NT2/D1 (cell line): ENCODE measurements around the gene RHBDL3.

Experiments
- DNase-seq: peaks from one replicate; pipeline ENCODE4 v3.0.0-alpha.2; 2011; ENCODE audit warnings: low read depth, low spot score
- H3K27me3 ChIP-seq: 2 replicates; pipeline ENCODE4 v1.6.0; 2011; ENCODE audit warnings: mild to moderate bottlenecking; ENCODE audit not compliant: insufficient read length, insufficient read depth
- H3K36me3 ChIP-seq: 2 replicates; pipeline ENCODE4 v1.6.1; 2011; ENCODE audit warnings: mild to moderate bottlenecking, low read length, mixed read lengths; ENCODE audit not compliant: insufficient read depth, insufficient read length
- H3K4me1 ChIP-seq: 2 replicates; pipeline ENCODE4 v1.5.1; 2011; ENCODE audit not compliant: insufficient read depth, insufficient read length
- H3K4me3 ChIP-seq: 2 replicates; pipeline ENCODE4 v1.5.1; 2011; ENCODE audit warnings: low read depth; ENCODE audit not compliant: insufficient read length
- H3K9ac ChIP-seq: 2 replicates; pipeline ENCODE4 v1.6.0; 2011; ENCODE audit warnings: low read depth; ENCODE audit not compliant: insufficient read length
- H3K9me3 ChIP-seq: 2 replicates; pipeline ENCODE4 v1.5.1; 2011; ENCODE audit warnings: mild to moderate bottlenecking, low read length; ENCODE audit not compliant: insufficient read depth
- SUZ12 ChIP-seq: IDR thresholded peaks from 2 replicates; pipeline ENCODE4 v1.6.1; 2011; ENCODE audit not compliant: insufficient read length, insufficient read depth; ENCODE audit errors: extremely low read depth
- YY1 ChIP-seq: IDR thresholded peaks from 2 replicates; pipeline ENCODE4 v1.6.1; 2011; ENCODE audit not compliant: insufficient read length, insufficient read depth
- ZNF274 ChIP-seq: IDR thresholded peaks from 2 replicates; pipeline ENCODE4 v1.6.1; 2011; ENCODE audit warnings: mild to moderate bottlenecking, low read depth, low read length

The RHBDL3 gene

GRCh38 chr17:32276171-32276601 is 10.6 kb downstream of the RHBDL3 start:
- Histone ChIP-seq H3K9ac (peak overlapping the region; percentile 12), H3K4me3 (no peak overlapping the region), H3K4me1 (peaks cover 18% of the 10 kb centered on the region), H3K36me3 (no peaks in the 10 kb centered on the region), H3K27me3 (no peaks in the 10 kb centered on the region), H3K9me3 (no peaks in the 10 kb centered on the region)
- TF ChIP-seq YY1 = no peak
- TF ChIP-seq SUZ12 = no peak
- no peak for TF ChIP-seq ZNF274
- DNase-seq = no peak

DNA sequence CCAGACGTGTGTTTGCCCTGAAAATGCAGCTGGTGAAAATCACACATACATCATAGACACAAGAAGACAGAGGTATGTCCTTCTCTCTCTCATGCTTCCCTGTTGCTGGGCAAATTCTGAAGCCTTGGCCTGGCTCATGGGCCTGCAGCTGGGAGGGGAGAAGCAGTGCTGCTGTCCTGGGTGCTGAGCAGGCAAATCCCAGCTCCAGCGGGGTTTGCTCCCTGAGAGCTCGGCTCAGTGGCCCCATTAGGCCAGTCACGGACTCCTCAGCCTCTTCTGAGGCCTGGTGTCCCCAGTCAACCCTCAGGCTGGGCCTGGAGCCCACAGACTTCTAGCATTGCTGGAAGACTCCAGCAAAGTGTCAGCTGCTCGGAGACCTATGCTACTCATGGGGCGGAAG is 11.7 kb downstream of the RHBDL3 start:
- Histone ChIP-seq H3K9me3 (no peaks in the 10 kb centered on the region), H3K36me3 (no peaks in the 10 kb centered on the region), H3K4me3 (no peak overlapping the region), H3K9ac (no peak overlapping the region), H3K4me1 (peaks cover 18% of the 10 kb centered on the region), H3K27me3 (no peaks in the 10 kb centered on the region)
- TF ChIP-seq ZNF274 = no peak
- TF ChIP-seq YY1 = no peak
- TF ChIP-seq SUZ12 = no peak
- no peak for DNase-seq

DNA sequence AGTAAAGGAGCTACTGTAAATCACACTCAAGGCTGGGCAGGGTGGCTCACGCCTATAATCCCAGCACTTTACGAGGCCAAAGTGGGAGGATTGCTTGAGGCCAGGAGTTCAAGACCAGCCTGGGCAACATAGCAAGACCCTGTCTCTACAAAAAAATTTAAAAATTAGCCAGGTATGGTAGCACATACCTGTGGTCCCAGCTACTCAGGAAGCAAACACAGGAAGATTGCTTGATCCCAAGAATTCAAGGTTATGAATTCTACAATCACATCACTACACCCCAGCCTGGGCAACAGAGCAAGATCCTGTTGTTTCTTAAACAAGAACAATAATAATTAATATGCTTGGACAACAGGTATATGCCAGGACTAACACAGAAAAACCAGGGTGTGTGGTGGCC is 13.2 kb downstream of the RHBDL3 start:
- no peak overlapping the region for H3K9ac ChIP-seq
- no peaks in the 10 kb centered on the region for H3K27me3 ChIP-seq
- no peak overlapping the region for H3K4me3 ChIP-seq
- H3K36me3 ChIP-seq = no peaks in the 10 kb centered on the region
- no peak for DNase-seq
- H3K4me1 ChIP-seq = peaks cover 21% of the 10 kb centered on the region
- H3K9me3 ChIP-seq = no peaks in the 10 kb centered on the region
- TF ChIP-seq ZNF274 (no peak), YY1 (no peak), SUZ12 (no peak)

- peaks cover 17% of the 10 kb centered on the region for H3K4me1 ChIP-seq
- H3K27me3 ChIP-seq = no peaks in the 10 kb centered on the region
- no peak for DNase-seq
- H3K4me3 ChIP-seq = no peak overlapping the region
- H3K9ac ChIP-seq = peak overlapping the region; percentile 76
- TF ChIP-seq SUZ12 (no peak), YY1 (no peak), ZNF274 (no peak)
- H3K9me3 ChIP-seq = no peaks in the 10 kb centered on the region
- no peaks in the 10 kb centered on the region for H3K36me3 ChIP-seq
Observed at GRCh38 chr17:32279891-32280716, 14.5 kb downstream of the RHBDL3 start.

- Histone ChIP-seq H3K9ac (peak overlapping the region; percentile 76), H3K27me3 (no peaks in the 10 kb centered on the region), H3K36me3 (no peaks in the 10 kb centered on the region), H3K4me3 (peak overlapping the region; percentile 3), H3K9me3 (no peaks in the 10 kb centered on the region), H3K4me1 (peaks cover 17% of the 10 kb centered on the region)
- DNase-seq = no peak
- TF ChIP-seq SUZ12 (no peak), YY1 (no peak), ZNF274 (no peak)
Observed at GRCh38 chr17:32281011-32281451, 15.4 kb downstream of the RHBDL3 start.

GRCh38 chr17:32283745-32284201 is 18.1 kb downstream of the RHBDL3 start:
- H3K4me3 ChIP-seq = no peak overlapping the region
- no peaks in the 10 kb centered on the region for H3K9me3 ChIP-seq
- no peak overlapping the region for H3K9ac ChIP-seq
- TF ChIP-seq SUZ12 (no peak), ZNF274 (no peak), YY1 (no peak)
- peaks cover 24% of the 10 kb centered on the region for H3K4me1 ChIP-seq
- H3K27me3 ChIP-seq = no peaks in the 10 kb centered on the region
- no peaks in the 10 kb centered on the region for H3K36me3 ChIP-seq
- DNase-seq = no peak

DNA sequence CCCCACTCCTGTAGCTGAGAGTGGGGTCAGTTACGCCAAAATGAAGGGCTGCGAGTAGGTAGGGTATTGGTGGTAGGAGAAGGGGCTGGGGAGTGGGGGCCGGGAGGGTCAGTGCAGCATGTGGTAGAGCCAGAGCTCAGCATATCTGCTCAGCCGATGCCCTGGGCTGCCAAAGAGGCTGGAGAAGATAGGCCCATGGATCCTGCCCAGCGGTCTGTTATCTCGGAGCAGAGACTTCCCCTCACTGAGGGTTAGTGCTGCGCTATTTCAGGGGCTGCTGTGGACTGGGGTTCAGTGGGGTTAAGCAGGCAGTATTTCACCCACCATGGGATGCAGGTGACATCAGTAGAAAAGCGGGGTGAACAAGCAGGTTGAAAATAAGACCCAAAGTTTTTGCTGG is 19.7 kb downstream of the RHBDL3 start:
- no peak for DNase-seq
- no peak overlapping the region for H3K4me3 ChIP-seq
- H3K27me3 ChIP-seq = no peaks in the 10 kb centered on the region
- no peak overlapping the region for H3K9ac ChIP-seq
- no peak for TF ChIP-seq SUZ12
- no peak for TF ChIP-seq ZNF274
- TF ChIP-seq YY1 = no peak
- H3K36me3 ChIP-seq = no peaks in the 10 kb centered on the region
- peaks cover 22% of the 10 kb centered on the region for H3K4me1 ChIP-seq
- H3K9me3 ChIP-seq = no peaks in the 10 kb centered on the region
